K562 (cell line): Measurements from ENCODE around the gene COL4A2. TPM values are rescaled to one million over a fixed set of nuclear protein-coding genes. Genes with fewer than 3 reads are reported as not detected.

Experiments
- ATAC-seq: fragments of 200-7000 bp; cut with Tn5 transposase; 3 replicates; pipeline ENCODE4 v1.9.1; 2020; ENCODE audit warnings: moderate library complexity
- BruUV-seq: library from RNA; stranded (reverse); fragments of 400-500 nt; replicated peaks from 2 replicates; lab custom pipeline; 2021; lab: Mats Ljungman, UMichigan
- CTCF ChIA-PET: fragments of 300-600 bp; formaldehyde crosslinking; extraction: SDS; loops from one replicate; lab custom pipeline; 2021; ENCODE audit warnings: low intra/inter-chr PET ratio; lab: Yijun Ruan, JAX
- POLR2A ChIA-PET: fragments of 300-600, 350-650 bp; sonication (Branson Sonifier 250); formaldehyde crosslinking; extraction: SDS; loops from one replicate; lab custom pipeline; 2021; ENCODE audit warnings: antibody characterized with exemption, inconsistent platforms; lab: Yijun Ruan, JAX
- DNase-seq, 4 experiments: peaks; one replicate each; pipeline versions ENCODE4 v3.0.0 to v3.0.0-alpha.2; 2011 to 2018; ENCODE audit warnings: low spot score in 3 of 4, mixed read lengths in 3 of 4; ENCODE audit errors: extremely low read depth in 1 of 4
- FAIRE-seq: peaks from 2 replicates; lab custom pipeline; 2011; peaks lifted over from hg19 to GRCh38; lab: Jason Lieb, UNC
- H2AFZ ChIP-seq: 2 replicates; pipeline ENCODE4 v1.6.0; 2011; ENCODE audit warnings: low read depth, low read length, control low read depth, inconsistent platforms
- H3K27ac ChIP-seq: fragments of 200-600 bp; 3 replicates; pipeline ENCODE4 v1.8.0; 2011; ENCODE audit warnings: low read depth, mild to moderate bottlenecking, control low read depth, inconsistent platforms, low read length, moderate library complexity, mixed read lengths; ENCODE audit errors: extremely low read depth
- H3K27me3 ChIP-seq, 2 experiments: fragments of 300-600 bp in 1 of 2; 2 replicates in 1 of 2; 3 replicates in 1 of 2; pipeline versions ENCODE4 v1.6.0 to v1.8.0; 2011; ENCODE audit warnings: inconsistent platforms in 2 of 2, low read length in 2 of 2, mild to moderate bottlenecking in 1 of 2, mixed read lengths in 1 of 2, moderate library complexity in 1 of 2; ENCODE audit not compliant: control insufficient read depth in 2 of 2, insufficient read depth in 2 of 2
- H3K36me3 ChIP-seq: fragments of 300-600 bp; 3 replicates; pipeline ENCODE4 v1.8.0; 2011; ENCODE audit warnings: mild to moderate bottlenecking, low read length, inconsistent platforms; ENCODE audit not compliant: control insufficient read depth, insufficient read depth
- H3K4me1 ChIP-seq, 2 experiments: fragments of 200-600 bp in 1 of 2; replicated peaks in 1 of 2; 2 replicates in 1 of 2; 3 replicates in 1 of 2; pipeline versions ENCODE4 v1.5.1 to v1.8.0; 2011; ENCODE audit warnings: inconsistent platforms in 2 of 2, low read length in 2 of 2, mild to moderate bottlenecking in 1 of 2, mixed read lengths in 1 of 2, moderate library complexity in 1 of 2; ENCODE audit not compliant: control insufficient read depth in 2 of 2, insufficient read depth in 2 of 2
- H3K4me2 ChIP-seq: 2 replicates; pipeline ENCODE4 v1.6.1; 2011; ENCODE audit warnings: low read length, control low read depth, inconsistent platforms, mixed read lengths; ENCODE audit not compliant: insufficient read depth
- H3K4me3 ChIP-seq: fragments of 200-600 bp; sonication (generic), shearing (Covaris generic); 2 replicates; pipeline ENCODE4 v1.5.1; 2016; ENCODE audit warnings: control low read depth, inconsistent platforms
- H3K79me2 ChIP-seq: fragments of 200-600 bp; 3 replicates; pipeline ENCODE4 v1.8.0; 2011; ENCODE audit warnings: low read length, inconsistent platforms; ENCODE audit not compliant: control insufficient read depth, insufficient read depth
- H3K9ac ChIP-seq, 2 experiments: 2 replicates each; pipeline versions ENCODE4 v1.6.0 to v1.6.1; 2011; ENCODE audit warnings: low read depth in 2 of 2, low read length in 2 of 2, control low read depth in 1 of 2, inconsistent platforms in 1 of 2, mild to moderate bottlenecking in 1 of 2, mixed read lengths in 1 of 2; ENCODE audit not compliant: insufficient read depth in 1 of 2
- H3K9me1 ChIP-seq: one replicate; pipeline ENCODE4 v1.6.0; 2011; ENCODE audit warnings: inconsistent platforms, mild to moderate bottlenecking, low read length, moderate library complexity; ENCODE audit not compliant: control insufficient read depth, insufficient read depth
- H3K9me3 ChIP-seq: replicated peaks from 2 replicates; pipeline ENCODE4 v1.5.1; 2011; ENCODE audit warnings: low read depth, low read length, inconsistent platforms; ENCODE audit not compliant: control insufficient read depth, insufficient read depth
- H4K20me1 ChIP-seq: replicated peaks from 2 replicates; pipeline ENCODE4 v1.6.1; 2011; ENCODE audit warnings: low read length, inconsistent platforms, mixed read lengths; ENCODE audit not compliant: control insufficient read depth, insufficient read depth
- ETS1 ChIP-seq: conservative IDR thresholded peaks from 2 replicates; pipeline ENCODE4 v1.6.1; 2011; ENCODE audit warnings: low read depth, mild to moderate bottlenecking, low read length; ENCODE audit not compliant: control insufficient read depth
- FOXA1 ChIP-seq: fragments of 450-650 bp; IDR thresholded peaks from 2 replicates; pipeline ENCODE4 v1.6.1; 2016; ENCODE audit warnings: mild to moderate bottlenecking, borderline replicate concordance
- KHSRP ChIP-seq: fragments of 450-650 bp; IDR thresholded peaks from 2 replicates; pipeline ENCODE4 v1.6.1; 2017
- MECOM ChIP-seq: fragments of 250-450 bp; sonication (Bioruptor Pico); IDR thresholded peaks from 2 replicates; pipeline ENCODE4 v1.8.0; 2022; ENCODE audit warnings: inconsistent platforms
- PTBP1 ChIP-seq: fragments of 200-400 bp; formaldehyde crosslinking; IDR thresholded peaks from 2 replicates; pipeline ENCODE4 v1.6.1; 2017; ENCODE audit warnings: low read depth, low read length
- TAF1 ChIP-seq: IDR thresholded peaks from 2 replicates; pipeline ENCODE4 v1.6.1; 2011; ENCODE audit warnings: mild to moderate bottlenecking, low read length, moderate library complexity; ENCODE audit not compliant: insufficient read depth, control insufficient read depth, severe bottlenecking; ENCODE audit errors: extremely low read depth
- TFAP4 ChIP-seq: sonication (generic); formaldehyde crosslinking; IDR thresholded peaks from 2 replicates; pipeline ENCODE4 v1.8.0; 2022; ENCODE audit warnings: missing genetic modification reagents, mild to moderate bottlenecking, moderate library complexity, borderline replicate concordance
- ZBTB49 ChIP-seq: sonication (generic); formaldehyde crosslinking; IDR thresholded peaks from 2 replicates; pipeline ENCODE4 v1.8.0; 2022; ENCODE audit warnings: missing genetic modification reagents, mild to moderate bottlenecking, borderline replicate concordance
- ZNF146 ChIP-seq: IDR thresholded peaks from one replicate; pipeline ENCODE4 v1.6.1; 2018; ENCODE audit warnings: missing compliant biosample characterization; ENCODE audit not compliant: unreplicated experiment
- ZNF277 ChIP-seq: fragments of 250-450 bp; sonication (Bioruptor Pico); IDR thresholded peaks from 2 replicates; pipeline ENCODE4 v1.8.0; 2022; ENCODE audit warnings: inconsistent platforms, mild to moderate bottlenecking, moderate library complexity, borderline replicate concordance
- ZNF586 ChIP-seq: fragments of 450-650 bp; formaldehyde crosslinking; conservative IDR thresholded peaks from 2 replicates; pipeline ENCODE4 v1.4.0; 2020; ENCODE audit warnings: mild to moderate bottlenecking, moderate library complexity
- ZNF717 ChIP-seq: fragments of 250-450 bp; sonication (Bioruptor Pico); IDR thresholded peaks from 2 replicates; pipeline ENCODE4 v1.5.0; 2021
- WGBS: fragments of 100-300 bp; shearing (Covaris generic); methylation state at CpG from one replicate; pipeline ENCODE4 v1.1.6; 2016; ENCODE audit warnings: low coverage, mixed read lengths; ENCODE audit not compliant: insufficient coverage; ENCODE audit errors: missing lambda C conversion rate; 5-methylcytosine and 5-hydroxymethylcytosine counted together
- in situ Hi-C: fragments of 300-500 bp; cut with MboI; formaldehyde crosslinking; loops from 4 replicates; pipeline ENCODE4 v1.15.0; 2018; ENCODE audit warnings: inconsistent platforms, mixed read lengths
- intact Hi-C: fragments of 100-400 bp; cut with micrococcal nuclease; formaldehyde crosslinking; loops from 2 replicates; pipeline ENCODE4 v1.14.2; 2022
- polyA plus RNA-seq, 8 experiments: library from polyadenylated mRNA; depleted of rRNA in 4 of 8; stranded (reverse) in 5 of 8; unstranded in 3 of 8; fragments of >200 nt; fragmentation: Nextera tagmentation in 2 of 8; fragmentation: Illumina TruSeq in 1 of 8; extraction: Ambion mirVana in 2 of 8; extraction: Trizol in 1 of 8; gene quantifications; 2 replicates each; pipeline versions ENCODE4 v1.2.1 to v1.2.3, GENCODE V29; 2011 to 2014; ENCODE audit warnings: inconsistent platforms in 1 of 8, missing spikeins in 1 of 8
- total RNA-seq, 7 experiments: library from RNA; depleted of rRNA in 6 of 7; stranded (reverse); fragments of >200 nt in 6 of 7; fragmentation: Illumina TruSeq in 2 of 7; extraction: Trizol in 2 of 7; gene quantifications; 2 replicates each; pipeline versions ENCODE4 v1.2.1 to v1.2.3, GENCODE V29; 2011 to 2021; ENCODE audit warnings: low replicate concordance in 1 of 7

The COL4A2 gene
- total and polyA plus RNA-seq, 9 of the 15 experiments (the other 6 are each of a cell fraction or from before 2014, with no cell fraction given): 0.13 to 15.2 (median 8.1) TPM

- intact Hi-C loops (no loop called here), in situ Hi-C loops (no loop called here)
- Histone ChIP-seq H3K9ac (peak overlapping the region in 1 of 2 experiments; percentile 59; a peak in 2 of 4 replicates), H3K27me3 (peaks cover 0 to 8% of the 10 kb centered on the region in 2 experiments; a peak in 2 of 5 replicates), H3K4me1 (peaks cover 26 to 54% of the 10 kb centered on the region in 2 experiments), H3K36me3 (no peaks in the 10 kb centered on the region), H3K27ac (no peak overlapping the region), H3K9me1 (no peaks in the 10 kb centered on the region), H3K4me2 (peak overlapping the region; percentile 46; the same call in 1 of the 2 replicates), H3K79me2 (no peaks in the 10 kb centered on the region), H3K9me3 (no peaks in the 10 kb centered on the region), H4K20me1 (no peaks in the 10 kb centered on the region), H2AFZ (0 out of 2 replicates have a peak overlapping the region, but pooled peaks have one; percentile 39), H3K4me3 (no peak overlapping the region)
- WGBS: 23% methylated on average over 10 of the region's 18 CpGs
- BruUV-seq: no TSS peak
- peak; percentile 68 for ATAC-seq
- DNase-seq: peak in 1 of 4 experiments; percentile 16
- ChIA-PET POLR2A (no interaction called here), CTCF (no interaction called here)
- no peak for FAIRE-seq
- TF ChIP-seq ZNF146 (CRISPR knock-in tag) (no peak), TAF1 (no peak), KHSRP (no peak), MECOM (no peak), ZNF717 (CRISPR knock-in tag) (no peak), ETS1 (no peak), TFAP4 (no peak), ZNF277 (no peak), ZBTB49 (CRISPR knock-in tag) (no peak), FOXA1 (no peak), PTBP1 (no peak), ZNF586 (CRISPR knock-in tag) (no peak)
These were observed 168.6 kb downstream of the COL4A2 start for GRCh38 chr13:110475550-110476219.
